Right lobe of liver (tissue), 4 donors: Measurements from ENCODE around the gene DCAF15.

Experiments
- CTCF ChIP-seq, 4 donors: fragments of 200-600 bp in 3 of 4; fragments of 450-650 bp in 1 of 4; IDR thresholded peaks; one replicate each; pipeline versions ENCODE4 v1.5.1 to v1.8.0; 2016 to 2022; ENCODE audit warnings: antibody characterized with exemption in 4 of 4, mild to moderate bottlenecking in 2 of 4
- POLR2A ChIP-seq: fragments of 450-650 bp; IDR thresholded peaks from one replicate; pipeline ENCODE4 v1.6.1; 2017; ENCODE audit warnings: antibody characterized with exemption, mild to moderate bottlenecking
- donor health status: DM: no; HTN: no; CAD: no.
- donor health status: DM: no; HTN: no; CAD: no.
- donor health status: DM: no; HTN: yes; CAD: no.

DNA sequence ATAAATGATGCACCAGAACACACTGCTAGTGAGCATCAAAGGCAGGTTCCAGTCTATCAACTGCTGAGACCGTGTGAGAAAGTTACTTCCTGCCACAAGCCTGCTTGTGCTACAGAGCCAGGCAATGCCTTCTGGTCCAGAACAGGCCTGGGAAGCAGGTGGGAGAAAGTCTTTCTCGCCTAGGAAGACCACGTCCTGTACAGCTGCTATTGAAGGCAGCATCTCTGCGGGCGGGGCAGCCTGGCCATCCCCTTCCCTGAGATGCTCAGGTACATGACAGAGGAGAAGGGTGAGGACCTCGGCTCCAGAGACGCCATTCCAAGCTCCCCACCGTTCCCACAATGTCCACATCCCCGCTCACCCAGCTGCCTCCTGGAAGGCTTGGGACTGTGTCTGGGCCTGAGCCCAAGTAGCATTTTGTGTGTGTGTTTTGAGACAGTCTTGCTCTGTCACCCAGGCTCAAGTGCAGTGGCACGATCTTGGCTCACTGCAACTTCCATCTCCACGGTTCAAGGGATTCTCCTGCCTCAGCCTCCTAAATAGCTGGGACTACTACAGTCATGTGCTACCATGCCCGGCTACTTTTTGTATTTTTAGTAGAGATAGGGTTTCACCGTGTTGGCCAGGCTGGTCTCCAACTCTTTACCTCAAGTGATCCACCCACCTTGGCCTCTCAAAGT lies 50.4 kb downstream of the DCAF15 start:
- TF ChIP-seq CTCF (IDR thresholded peaks at IDR 0.05) = no peak
- TF ChIP-seq POLR2A = no peak
